Testis (tissue), 2 donors: ENCODE results near the gene DTD2.
"Not testable (repeated sequence)": the region's sequence is repeated elsewhere in the genome, so short reads cannot be mapped to it uniquely, and the experiment has no call there.

Source experiments
- POLR2A ChIP-seq: fragments of 450-650 bp; IDR thresholded peaks from one replicate; pipeline ENCODE4 v1.6.1; 2017; ENCODE audit warnings: antibody characterized with exemption, mild to moderate bottlenecking, moderate library complexity
- TF ChIP-seq, protein P1 (sequence below), 3 experiments: fragments of 450-650 bp in 2 of 3; fragments of 200-600 bp in 1 of 3; sonication (generic) in 1 of 3; IDR thresholded peaks; one replicate each; pipeline ENCODE4 v1.5.1; 2016 to 2019; ENCODE audit warnings: antibody characterized with exemption in 3 of 3, mild to moderate bottlenecking in 2 of 3, moderate library complexity in 1 of 3

DNA sequence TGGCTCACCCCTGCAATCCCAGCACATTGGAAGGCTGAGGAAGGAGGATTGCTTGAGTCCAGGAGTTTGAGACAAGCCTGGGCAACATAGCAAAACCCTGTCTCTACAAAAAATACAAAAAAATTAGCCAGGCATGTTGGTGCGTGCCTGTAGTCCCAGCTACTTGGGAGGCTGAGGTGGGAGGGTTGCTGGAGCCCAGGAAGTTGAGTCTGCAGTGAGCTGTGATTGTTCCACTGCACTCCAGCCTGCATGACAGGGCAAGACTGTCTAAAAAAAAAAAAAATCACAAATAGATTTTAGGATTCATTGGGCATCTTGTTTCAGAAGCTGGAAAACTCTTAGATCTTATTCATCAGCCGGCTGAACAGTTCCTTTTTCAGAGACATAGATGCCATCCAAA, 5.1 kb upstream of the DTD2 start:
- TF ChIP-seq, protein P1, sequence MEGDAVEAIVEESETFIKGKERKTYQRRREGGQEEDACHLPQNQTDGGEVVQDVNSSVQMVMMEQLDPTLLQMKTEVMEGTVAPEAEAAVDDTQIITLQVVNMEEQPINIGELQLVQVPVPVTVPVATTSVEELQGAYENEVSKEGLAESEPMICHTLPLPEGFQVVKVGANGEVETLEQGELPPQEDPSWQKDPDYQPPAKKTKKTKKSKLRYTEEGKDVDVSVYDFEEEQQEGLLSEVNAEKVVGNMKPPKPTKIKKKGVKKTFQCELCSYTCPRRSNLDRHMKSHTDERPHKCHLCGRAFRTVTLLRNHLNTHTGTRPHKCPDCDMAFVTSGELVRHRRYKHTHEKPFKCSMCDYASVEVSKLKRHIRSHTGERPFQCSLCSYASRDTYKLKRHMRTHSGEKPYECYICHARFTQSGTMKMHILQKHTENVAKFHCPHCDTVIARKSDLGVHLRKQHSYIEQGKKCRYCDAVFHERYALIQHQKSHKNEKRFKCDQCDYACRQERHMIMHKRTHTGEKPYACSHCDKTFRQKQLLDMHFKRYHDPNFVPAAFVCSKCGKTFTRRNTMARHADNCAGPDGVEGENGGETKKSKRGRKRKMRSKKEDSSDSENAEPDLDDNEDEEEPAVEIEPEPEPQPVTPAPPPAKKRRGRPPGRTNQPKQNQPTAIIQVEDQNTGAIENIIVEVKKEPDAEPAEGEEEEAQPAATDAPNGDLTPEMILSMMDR (IDR thresholded peaks at IDR 0.05): not testable (repeated sequence)
- TF ChIP-seq POLR2A: not testable (repeated sequence)
